GM12891 (cell line): Measurements from ENCODE around the gene NBEA.

Source experiments
- DNase-seq: peaks from one replicate; pipeline ENCODE4 v3.0.0; 2011; ENCODE audit warnings: low spot score; ENCODE audit not compliant: insufficient read length
- FAIRE-seq: peaks from 2 replicates; lab custom pipeline; 2011; peaks lifted over from hg19 to GRCh38; lab: Jason Lieb, UNC
- PAX5 ChIP-seq: IDR thresholded peaks from 2 replicates; pipeline ENCODE4 v1.6.1; 2011; ENCODE audit warnings: low read length, moderate library complexity, mild to moderate bottlenecking; ENCODE audit not compliant: insufficient read depth, severe bottlenecking
- POLR2A ChIP-seq: IDR thresholded peaks from 2 replicates; pipeline ENCODE4 v1.6.1; 2011; ENCODE audit warnings: low read depth, low read length, control low read depth
- POLR2AphosphoS5 ChIP-seq: IDR thresholded peaks from 2 replicates; pipeline ENCODE4 v1.6.1; 2011; ENCODE audit warnings: low read depth, low read length, control low read depth
- POU2F2 ChIP-seq: IDR thresholded peaks from 2 replicates; pipeline ENCODE4 v1.6.1; 2011; ENCODE audit warnings: low read depth, mild to moderate bottlenecking, control low read depth, low read length, moderate library complexity
- SPI1 ChIP-seq: IDR thresholded peaks from 2 replicates; pipeline ENCODE4 v1.6.1; 2011; ENCODE audit warnings: low read depth, low read length, control low read depth
- TAF1 ChIP-seq: IDR thresholded peaks from 2 replicates; pipeline ENCODE4 v1.6.1; 2011; ENCODE audit warnings: low read depth, low read length, control low read depth

Gene NBEA

DNA sequence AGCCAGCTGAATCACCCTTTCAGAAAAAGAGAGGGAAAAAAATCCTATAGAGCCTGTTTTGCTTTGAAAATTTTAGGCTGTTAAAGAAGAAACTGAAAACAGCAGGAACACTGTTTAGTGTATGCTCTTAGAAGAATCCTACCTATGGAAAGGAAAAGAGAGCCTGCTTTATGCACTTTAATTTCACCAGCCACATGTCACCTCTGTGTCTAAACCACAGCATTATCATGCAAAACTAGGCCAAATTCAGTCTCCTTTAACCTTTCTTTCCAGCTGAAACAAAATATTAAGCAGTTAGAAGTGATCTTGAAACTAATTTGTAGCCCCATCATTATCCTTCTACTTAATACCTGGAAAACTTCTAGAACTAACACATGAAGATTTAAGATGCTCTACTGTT is 631.6 kb downstream of the NBEA start:
- FAIRE-seq (no peak), DNase-seq (no peak)
- TF ChIP-seq POU2F2 (no peak), PAX5 (no peak), SPI1 (no peak), POLR2AphosphoS5 (no peak), POLR2A (no peak), TAF1 (no peak)

DNA sequence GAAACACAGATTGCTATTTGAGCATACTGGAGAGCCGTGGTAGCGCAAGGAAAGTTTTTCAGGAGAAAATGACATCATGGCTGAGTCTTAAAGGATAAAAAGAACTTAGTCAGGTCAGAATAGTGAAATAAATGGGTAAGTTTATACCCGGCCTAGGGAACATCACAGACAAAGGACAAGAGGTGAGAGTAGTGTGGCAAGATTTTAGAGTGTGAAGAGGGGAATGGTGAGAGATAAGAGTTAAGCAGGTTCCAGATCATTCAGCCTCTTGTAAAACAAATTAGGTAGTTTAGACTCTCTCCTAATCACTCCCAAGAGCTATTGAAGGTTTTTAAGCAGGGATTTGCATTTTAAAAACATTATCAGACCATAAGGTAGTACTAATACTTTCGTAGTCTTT is 650.4 kb downstream of the NBEA start:
- TF ChIP-seq POLR2AphosphoS5 (no peak), TAF1 (no peak), SPI1 (no peak), POU2F2 (no peak), POLR2A (no peak), PAX5 (no peak)
- DNase-seq (no peak), FAIRE-seq (no peak)

DNA sequence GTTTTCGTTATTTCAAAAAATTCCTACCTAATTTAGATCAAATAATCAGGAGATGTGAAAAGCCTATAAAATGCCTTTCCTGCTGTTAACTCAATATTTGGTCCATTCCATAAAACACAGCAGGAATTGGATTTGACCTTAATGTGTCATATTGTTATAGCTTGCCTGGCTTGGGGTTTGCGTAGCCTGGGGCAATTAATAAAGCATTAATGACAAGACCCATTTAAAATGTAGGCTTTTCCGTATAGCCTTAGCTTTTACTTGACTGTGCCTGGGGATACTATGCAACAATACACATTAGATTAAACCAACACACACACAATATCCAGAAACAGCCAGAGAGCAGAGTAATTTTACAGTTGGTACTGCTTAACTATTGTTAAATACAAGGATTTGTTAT is 651.6 kb downstream of the NBEA start:
- DNase-seq = no peak

DNA sequence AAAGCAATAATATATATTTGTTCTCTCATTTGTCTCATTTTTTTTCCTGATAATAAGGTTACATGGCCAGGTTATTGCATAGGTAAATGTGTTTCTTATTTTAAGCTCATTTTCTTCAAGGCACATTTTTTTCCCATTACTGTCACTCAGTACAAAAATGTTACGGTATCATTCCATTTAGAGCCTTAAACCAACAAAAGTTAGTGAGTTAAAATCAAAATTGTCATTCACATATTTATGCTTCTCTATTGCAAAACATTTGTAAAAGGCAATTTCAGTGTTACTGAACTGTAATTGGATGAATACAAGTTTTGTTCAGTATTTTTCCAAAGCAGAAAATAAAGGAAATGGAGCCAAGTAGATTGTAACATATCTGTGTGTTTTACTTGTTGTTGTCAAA is 652.0 kb downstream of the NBEA start:
- no peak for FAIRE-seq
- no peak for DNase-seq
- no peak for TF ChIP-seq POLR2A
- no peak for TF ChIP-seq SPI1
- no peak for TF ChIP-seq POU2F2
- TF ChIP-seq TAF1 = no peak
- TF ChIP-seq PAX5 = no peak
- no peak for TF ChIP-seq POLR2AphosphoS5

More for the DNA sequence above, 651.6 kb downstream of the NBEA start:
- TF ChIP-seq POLR2AphosphoS5 (no peak), SPI1 (no peak), PAX5 (no peak), POU2F2 (no peak), TAF1 (no peak), POLR2A (no peak)
- no peak for FAIRE-seq

DNA sequence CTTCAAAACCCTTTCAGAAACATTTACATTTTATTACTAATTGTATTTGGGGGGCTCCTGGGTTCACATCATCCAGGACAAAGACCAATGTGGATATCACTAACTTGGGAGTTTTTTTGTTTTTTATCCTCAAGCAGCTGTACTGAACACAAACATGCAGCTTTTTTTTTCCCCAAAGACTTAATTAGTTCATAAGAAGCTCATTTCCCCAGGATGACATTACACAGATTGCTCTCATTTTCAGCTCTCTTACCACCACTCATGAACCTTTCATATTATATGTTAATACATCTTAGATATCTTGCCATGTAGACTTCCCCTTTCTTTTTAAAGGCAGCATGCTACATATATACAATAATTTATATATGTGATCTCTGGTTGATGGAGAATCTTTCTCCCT is 653.1 kb downstream of the NBEA start:
- TF ChIP-seq POLR2A = no peak
- no peak for TF ChIP-seq POLR2AphosphoS5
- TF ChIP-seq SPI1 = no peak
- no peak for TF ChIP-seq TAF1
- TF ChIP-seq PAX5 = no peak
- TF ChIP-seq POU2F2 = no peak
- no peak for FAIRE-seq
- DNase-seq = no peak

DNA sequence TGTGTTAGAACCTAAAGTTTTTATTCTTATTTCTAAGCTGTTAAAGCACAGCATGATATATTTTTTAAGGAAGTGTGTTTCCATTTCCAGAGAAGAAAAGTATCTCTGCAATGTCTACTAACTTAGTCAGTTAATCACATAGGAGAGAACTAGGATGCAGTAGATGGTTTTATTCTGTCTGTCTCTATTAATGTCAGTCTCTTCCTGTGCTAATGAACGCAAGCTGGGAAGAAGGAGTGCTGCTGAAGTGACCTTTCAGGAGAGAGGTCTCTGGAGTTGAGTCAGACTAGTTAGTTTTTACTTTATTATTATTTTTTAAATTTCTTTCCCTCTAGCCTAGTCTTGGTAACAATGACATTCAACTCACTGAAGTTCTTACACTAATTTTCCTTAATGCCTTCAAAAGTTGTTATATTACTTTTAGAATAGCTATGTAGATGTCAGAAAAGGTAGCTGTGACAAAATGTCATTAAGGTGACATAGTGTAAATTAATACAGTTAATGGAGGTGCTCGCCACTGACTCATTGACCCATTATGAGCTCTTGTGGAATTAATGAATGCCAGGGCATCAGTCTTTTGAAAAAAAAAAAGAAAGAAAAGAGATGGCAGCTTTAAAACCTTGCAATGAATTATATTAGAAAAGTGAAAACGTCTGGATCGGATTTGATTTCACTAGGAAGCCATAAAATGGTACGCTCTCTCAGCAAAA is 654.4 kb downstream of the NBEA start:
- no peak for TF ChIP-seq POU2F2
- no peak for TF ChIP-seq TAF1
- no peak for TF ChIP-seq PAX5
- TF ChIP-seq POLR2AphosphoS5 = no peak
- no peak for TF ChIP-seq POLR2A
- TF ChIP-seq SPI1 = no peak
- FAIRE-seq = no peak
- no peak for DNase-seq

DNA sequence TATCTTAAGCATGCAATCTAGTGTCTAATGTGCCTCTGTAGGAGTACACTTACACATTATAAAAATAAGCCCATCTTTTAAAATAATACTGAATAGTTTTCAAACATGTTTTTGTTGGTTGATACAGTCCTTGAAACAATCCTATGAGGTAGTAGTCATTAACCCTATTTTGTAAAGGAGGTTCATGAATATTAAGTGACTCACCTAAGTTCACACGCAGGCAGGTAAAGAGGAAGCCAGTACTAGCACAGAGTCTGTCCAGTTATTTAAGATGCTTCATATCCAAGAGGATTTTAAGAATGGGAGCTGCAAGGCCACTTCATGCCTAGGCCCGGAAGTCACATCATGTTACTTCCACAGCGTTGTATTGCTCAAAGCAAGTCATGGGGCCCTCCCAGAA is 655.4 kb downstream of the NBEA start:
- FAIRE-seq (no peak), DNase-seq (no peak)
- TF ChIP-seq POLR2AphosphoS5 = no peak
- no peak for TF ChIP-seq SPI1
- no peak for TF ChIP-seq TAF1
- no peak for TF ChIP-seq PAX5
- TF ChIP-seq POLR2A = no peak
- no peak for TF ChIP-seq POU2F2

DNA sequence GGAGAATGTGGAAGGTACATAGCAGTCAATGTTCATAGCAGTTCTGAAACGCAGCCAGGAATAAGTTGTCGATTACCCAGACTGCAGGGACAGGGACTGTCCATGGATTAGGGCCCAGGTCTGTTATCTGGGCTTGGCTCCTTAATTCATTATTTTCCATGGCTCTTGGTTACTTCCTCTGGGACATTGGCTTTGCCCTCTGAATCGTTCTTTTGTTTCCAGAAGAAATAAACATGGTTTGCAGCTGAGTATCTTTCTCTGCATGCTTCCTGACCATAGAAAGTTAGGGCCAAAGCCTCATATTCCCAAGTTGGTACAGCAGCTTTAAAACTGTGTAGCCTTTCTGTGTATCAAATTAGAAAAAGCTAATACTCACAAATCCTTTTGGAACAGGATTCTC is 656.2 kb downstream of the NBEA start:
- FAIRE-seq (no peak), DNase-seq (no peak)
- no peak for TF ChIP-seq TAF1
- no peak for TF ChIP-seq POLR2AphosphoS5
- TF ChIP-seq SPI1 = no peak

DNA sequence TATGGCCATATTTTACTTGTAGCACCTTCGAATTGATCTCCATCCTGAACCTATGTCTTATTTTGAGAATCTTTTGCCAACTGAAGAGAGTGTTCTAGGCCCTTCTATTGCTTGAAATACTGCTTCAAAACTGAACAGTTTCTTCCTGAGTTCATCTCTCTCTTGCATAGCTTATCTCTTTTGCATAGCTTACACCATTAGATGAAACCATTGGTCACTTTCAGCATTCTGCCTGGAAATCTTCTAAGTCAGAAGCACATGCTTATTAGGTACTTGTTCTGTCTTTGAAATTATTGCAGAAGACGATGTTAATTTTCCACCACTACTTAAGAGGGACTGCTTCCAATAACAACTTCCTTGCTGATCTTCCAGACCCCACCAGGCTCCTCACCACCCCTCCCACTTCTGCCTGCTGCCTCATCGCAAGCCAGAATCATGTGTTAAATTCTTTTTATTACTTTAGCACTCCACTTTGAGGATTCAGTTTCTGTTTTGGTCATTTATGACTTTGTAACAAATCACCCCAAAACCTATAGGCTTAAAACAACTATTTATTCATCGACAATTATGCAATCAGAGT is 656.8 kb downstream of the NBEA start:
- TF ChIP-seq SPI1 (no peak), TAF1 (no peak), PAX5 (no peak), POU2F2 (no peak), POLR2AphosphoS5 (no peak), POLR2A (no peak)
- DNase-seq (no peak), FAIRE-seq (no peak)

DNA sequence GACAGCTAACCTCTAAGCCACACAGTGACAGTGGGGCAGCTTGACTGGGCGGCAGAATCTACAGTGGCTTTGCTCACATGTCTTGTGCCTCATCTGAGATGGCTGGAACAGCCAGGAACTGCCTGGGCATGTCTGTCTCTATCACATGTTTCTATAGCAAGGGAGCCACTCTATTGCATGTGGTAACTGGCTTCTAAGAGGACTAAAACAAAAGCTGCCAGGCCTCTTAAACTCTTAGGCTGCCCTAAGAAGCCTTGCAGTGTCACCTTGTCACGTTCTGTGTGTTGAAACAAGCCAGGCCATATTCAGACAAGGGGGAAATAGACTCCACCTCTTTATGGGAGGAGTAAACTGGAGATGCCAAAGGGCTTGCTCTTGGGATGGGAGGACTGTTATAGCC is 657.3 kb downstream of the NBEA start:
- TF ChIP-seq POLR2A = no peak
- TF ChIP-seq SPI1 = no peak
- DNase-seq (no peak), FAIRE-seq (no peak)

DNA sequence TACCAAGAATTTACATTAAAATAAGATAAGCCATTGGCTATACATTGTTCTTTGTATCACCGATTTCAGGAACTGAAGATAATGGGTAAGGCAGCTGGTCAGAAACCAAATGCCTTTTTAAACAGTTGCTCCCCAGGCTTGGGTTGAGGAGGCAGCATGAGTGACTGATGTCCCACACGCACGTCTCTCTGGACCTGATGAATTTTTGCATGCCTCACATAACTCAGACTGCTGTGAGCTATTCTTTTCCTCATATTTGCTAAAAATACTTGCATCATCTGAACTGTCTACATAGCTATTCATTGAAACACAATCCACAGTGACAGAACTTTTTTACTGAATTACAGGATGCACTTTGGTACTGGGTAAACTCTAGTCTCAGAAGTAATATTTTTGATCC is 658.1 kb downstream of the NBEA start:
- DNase-seq = no peak
- no peak for FAIRE-seq
- no peak for TF ChIP-seq POLR2A
- TF ChIP-seq SPI1 = no peak
- no peak for TF ChIP-seq TAF1
- TF ChIP-seq POLR2AphosphoS5 = no peak
- no peak for TF ChIP-seq PAX5
- no peak for TF ChIP-seq POU2F2
